ENCODE results near the gene FBXO45. TPM values are rescaled to one million over a fixed set of nuclear protein-coding genes. Genes with fewer than 3 reads are reported as not detected.

The FBXO45 gene
- total and polyA plus RNA-seq, 2 donors (not counting 1 experiment from before 2014, with no cell fraction given), result 6.9 to 10.6 TPM

DNA sequence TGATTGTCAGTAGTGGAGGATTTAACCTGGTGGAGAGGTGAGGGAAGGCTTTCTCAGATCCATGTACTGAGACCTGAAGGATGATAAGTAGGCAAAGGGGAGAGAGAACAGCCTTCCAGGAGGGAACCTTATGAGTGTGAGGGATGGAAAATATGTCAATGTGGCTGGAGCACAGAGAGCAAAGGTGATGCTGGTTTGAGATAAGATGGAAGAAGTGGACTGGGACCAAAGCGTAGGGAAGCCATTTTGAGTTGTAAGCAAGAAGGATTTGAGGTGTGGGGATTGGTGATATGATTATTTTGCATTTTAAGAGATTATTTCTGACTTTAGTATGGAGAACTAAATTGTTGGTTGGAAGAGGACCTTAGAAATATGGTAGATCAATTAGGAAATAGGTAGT lies 3.9 kb downstream of the FBXO45 start:
- H3K36me3 ChIP-seq (ENCODE audit: control insufficient read depth, insufficient read depth, low read length), result peaks cover under 1% of the 10 kb centered on the region
- TF ChIP-seq EZH2 (IDR thresholded peaks at IDR 0.05; ENCODE audit: low read length, missing control alignments), result no peak
- TF ChIP-seq, protein P1, sequence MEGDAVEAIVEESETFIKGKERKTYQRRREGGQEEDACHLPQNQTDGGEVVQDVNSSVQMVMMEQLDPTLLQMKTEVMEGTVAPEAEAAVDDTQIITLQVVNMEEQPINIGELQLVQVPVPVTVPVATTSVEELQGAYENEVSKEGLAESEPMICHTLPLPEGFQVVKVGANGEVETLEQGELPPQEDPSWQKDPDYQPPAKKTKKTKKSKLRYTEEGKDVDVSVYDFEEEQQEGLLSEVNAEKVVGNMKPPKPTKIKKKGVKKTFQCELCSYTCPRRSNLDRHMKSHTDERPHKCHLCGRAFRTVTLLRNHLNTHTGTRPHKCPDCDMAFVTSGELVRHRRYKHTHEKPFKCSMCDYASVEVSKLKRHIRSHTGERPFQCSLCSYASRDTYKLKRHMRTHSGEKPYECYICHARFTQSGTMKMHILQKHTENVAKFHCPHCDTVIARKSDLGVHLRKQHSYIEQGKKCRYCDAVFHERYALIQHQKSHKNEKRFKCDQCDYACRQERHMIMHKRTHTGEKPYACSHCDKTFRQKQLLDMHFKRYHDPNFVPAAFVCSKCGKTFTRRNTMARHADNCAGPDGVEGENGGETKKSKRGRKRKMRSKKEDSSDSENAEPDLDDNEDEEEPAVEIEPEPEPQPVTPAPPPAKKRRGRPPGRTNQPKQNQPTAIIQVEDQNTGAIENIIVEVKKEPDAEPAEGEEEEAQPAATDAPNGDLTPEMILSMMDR (conservative IDR thresholded peaks at IDR 0.05 in 1 of 2, IDR thresholded peaks at IDR 0.05 in 1 of 2; ENCODE audit: low read depth in 1 of 2, low read length in 2 of 2), result no peak
- peaks cover 48% of the 10 kb centered on the region for H3K79me2 ChIP-seq (ENCODE audit: control insufficient read depth, insufficient read depth, low read length)
- H3K4me3 ChIP-seq (replicated peaks in 1 of 4; ENCODE audit: control extremely low read depth in 1 of 4, insufficient read depth in 1 of 4, low read depth in 3 of 4, low read length in 4 of 4), result no peak overlapping the region
- DNase-seq (ENCODE audit: low read depth in 2 of 2), result no peak
- peaks cover 2% of the 10 kb centered on the region for H3K4me1 ChIP-seq (ENCODE audit: control insufficient read depth, extremely low read depth, insufficient read depth, low read length)
- no peak overlapping the region for H3K9ac ChIP-seq (ENCODE audit: insufficient read depth, low read length)
- no peak overlapping the region for H3K4me2 ChIP-seq (ENCODE audit: extremely low read depth, insufficient read depth, low read length)
- no peaks in the 10 kb centered on the region for H3K27me3 ChIP-seq (ENCODE audit: control insufficient read depth, insufficient read depth, low read length)
- H2AFZ ChIP-seq (ENCODE audit: low read length), result no peak overlapping the region
- no peaks in the 10 kb centered on the region for H4K20me1 ChIP-seq (ENCODE audit: control insufficient read depth, extremely low read depth, insufficient read depth, low read length)
- H3K9me3 ChIP-seq (ENCODE audit: control insufficient read depth, insufficient read depth, low read depth, low read length), result no peaks in the 10 kb centered on the region
- no peak overlapping the region for H3K27ac ChIP-seq (ENCODE audit: insufficient read depth, low read length)

DNA sequence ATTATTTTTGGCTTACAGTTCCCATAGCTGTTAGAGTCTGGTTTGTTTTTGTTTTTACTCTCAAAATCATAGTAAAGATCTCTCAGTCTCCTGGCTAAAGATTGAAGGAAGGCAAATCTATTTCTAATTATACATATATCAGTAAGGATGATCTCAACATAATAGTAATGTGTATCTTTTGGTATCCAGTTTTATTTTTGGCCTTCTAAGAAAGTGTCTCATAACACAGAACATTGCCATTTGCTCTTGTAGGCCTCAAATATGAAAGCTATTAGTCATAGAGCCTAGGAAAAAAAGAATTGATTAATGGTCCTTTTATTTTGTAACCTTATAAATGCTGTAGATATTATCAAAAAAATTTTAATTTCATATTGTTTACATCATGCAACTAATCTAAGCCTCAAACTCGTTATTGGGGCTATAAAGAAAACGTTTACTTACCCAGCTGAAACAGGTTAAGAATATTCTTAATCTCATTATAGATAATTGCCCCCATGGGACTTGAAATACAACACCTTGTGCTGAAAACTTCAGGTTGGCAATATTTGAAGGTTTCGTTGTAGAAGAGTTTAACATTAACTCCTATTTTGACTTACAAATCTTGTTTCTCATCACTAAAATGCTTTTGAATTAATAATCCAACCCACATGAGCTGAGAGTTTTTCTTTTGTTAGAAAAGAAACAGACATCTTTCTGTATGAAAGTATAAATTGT lies 16.7 kb downstream of the FBXO45 start:
- H3K36me3 ChIP-seq (ENCODE audit: control insufficient read depth, insufficient read depth, low read length), result no peaks in the 10 kb centered on the region
- H4K20me1 ChIP-seq (ENCODE audit: control insufficient read depth, extremely low read depth, insufficient read depth, low read length), result no peaks in the 10 kb centered on the region
- H3K4me1 ChIP-seq (ENCODE audit: control insufficient read depth, extremely low read depth, insufficient read depth, low read length), result no peaks in the 10 kb centered on the region
- no peak for DNase-seq (ENCODE audit: low read depth in 2 of 2)
- no peaks in the 10 kb centered on the region for H3K9me3 ChIP-seq (ENCODE audit: control insufficient read depth, insufficient read depth, low read depth, low read length)
- no peak overlapping the region for H3K4me2 ChIP-seq (ENCODE audit: extremely low read depth, insufficient read depth, low read length)
- no peak overlapping the region for H3K4me3 ChIP-seq (replicated peaks in 1 of 4; ENCODE audit: control extremely low read depth in 1 of 4, insufficient read depth in 1 of 4, low read depth in 3 of 4, low read length in 4 of 4)
- no peak overlapping the region for H3K9ac ChIP-seq (ENCODE audit: insufficient read depth, low read length)
- TF ChIP-seq, protein P1 (conservative IDR thresholded peaks at IDR 0.05 in 1 of 2, IDR thresholded peaks at IDR 0.05 in 1 of 2; ENCODE audit: low read depth in 1 of 2, low read length in 2 of 2), result no peak
- TF ChIP-seq EZH2 (IDR thresholded peaks at IDR 0.05; ENCODE audit: low read length, missing control alignments), result no peak
- no peak overlapping the region for H2AFZ ChIP-seq (ENCODE audit: low read length)
- no peak overlapping the region for H3K27ac ChIP-seq (ENCODE audit: insufficient read depth, low read length)
- no peaks in the 10 kb centered on the region for H3K27me3 ChIP-seq (ENCODE audit: control insufficient read depth, insufficient read depth, low read length)
- no peaks in the 10 kb centered on the region for H3K79me2 ChIP-seq (ENCODE audit: control insufficient read depth, insufficient read depth, low read length)

DNA sequence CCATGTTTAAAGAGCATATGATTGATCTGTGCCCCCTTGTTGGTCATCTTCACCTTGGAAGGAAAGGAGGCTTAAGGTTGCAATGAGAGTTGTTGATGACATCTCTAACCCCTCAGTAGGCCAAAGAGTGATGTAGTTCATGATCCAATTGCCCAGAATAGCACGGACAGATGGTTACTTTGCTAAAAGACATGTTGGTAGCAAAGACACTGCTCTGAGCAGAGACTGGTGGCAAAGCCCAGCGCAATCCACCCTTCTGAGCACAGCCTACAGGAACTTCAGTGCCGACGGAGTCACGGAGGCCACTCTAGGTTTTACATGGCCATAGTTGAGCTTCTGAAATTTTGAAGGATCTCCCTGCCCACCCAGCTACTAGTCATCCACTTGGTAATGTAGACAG lies 21.8 kb downstream of the FBXO45 start:
- H3K9ac ChIP-seq (ENCODE audit: insufficient read depth, low read length), result no peak overlapping the region
- no peaks in the 10 kb centered on the region for H3K4me1 ChIP-seq (ENCODE audit: control insufficient read depth, extremely low read depth, insufficient read depth, low read length)
- no peak for DNase-seq (ENCODE audit: low read depth in 2 of 2)
- H3K4me2 ChIP-seq (ENCODE audit: extremely low read depth, insufficient read depth, low read length), result no peak overlapping the region
- H4K20me1 ChIP-seq (ENCODE audit: control insufficient read depth, extremely low read depth, insufficient read depth, low read length), result no peaks in the 10 kb centered on the region
- no peaks in the 10 kb centered on the region for H3K27me3 ChIP-seq (ENCODE audit: control insufficient read depth, insufficient read depth, low read length)
- no peaks in the 10 kb centered on the region for H3K79me2 ChIP-seq (ENCODE audit: control insufficient read depth, insufficient read depth, low read length)
- H3K4me3 ChIP-seq (replicated peaks in 1 of 4; ENCODE audit: control extremely low read depth in 1 of 4, insufficient read depth in 1 of 4, low read depth in 3 of 4, low read length in 4 of 4), result no peak overlapping the region
- no peaks in the 10 kb centered on the region for H3K9me3 ChIP-seq (ENCODE audit: control insufficient read depth, insufficient read depth, low read depth, low read length)
- H3K36me3 ChIP-seq (ENCODE audit: control insufficient read depth, insufficient read depth, low read length), result no peaks in the 10 kb centered on the region
- H3K27ac ChIP-seq (ENCODE audit: insufficient read depth, low read length), result no peak overlapping the region
- no peak overlapping the region for H2AFZ ChIP-seq (ENCODE audit: low read length)
- TF ChIP-seq, protein P1 (conservative IDR thresholded peaks at IDR 0.05 in 1 of 2, IDR thresholded peaks at IDR 0.05 in 1 of 2; ENCODE audit: low read depth in 1 of 2, low read length in 2 of 2), result no peak
- TF ChIP-seq EZH2 (IDR thresholded peaks at IDR 0.05; ENCODE audit: low read length, missing control alignments), result no peak
